Lower leg skin (tissue), 3 donors: ENCODE measurements around the gene UQCC2.

Source experiments
- CTCF ChIP-seq, 3 donors: fragments of 450-650 bp; IDR thresholded peaks; one replicate each; pipeline ENCODE4 v1.5.1; 2016; ENCODE audit warnings: antibody characterized with exemption in 3 of 3, mild to moderate bottlenecking in 3 of 3, moderate library complexity in 2 of 3
- POLR2A ChIP-seq, 2 donors: fragments of 450-650 bp; IDR thresholded peaks; one replicate each; pipeline ENCODE4 v1.6.1; 2016 to 2017; ENCODE audit warnings: antibody characterized with exemption in 2 of 2, mild to moderate bottlenecking in 1 of 2, moderate library complexity in 1 of 2

- TF ChIP-seq CTCF (IDR thresholded peaks at IDR 0.05) (no peak), POLR2A (IDR thresholded peaks at IDR 0.05) (no peak)
Observed at GRCh38 chr6:33692078-33692759, 19.3 kb downstream of the UQCC2 start.
